ENCODE results near the gene TGFBR2.

TGFBR2 gene

GRCh38 chr3:30670292-30670691 is 63.9 kb downstream of the TGFBR2 start:
- H3K4me1 Mint-ChIP-seq (ENCODE audit: low read depth): peaks cover 95% of the 10 kb centered on the region
- peak overlapping the region; percentile 74 for H3K27ac Mint-ChIP-seq
- no peaks in the 10 kb centered on the region for H3K27me3 Mint-ChIP-seq
- no peak overlapping the region for H3K4me3 Mint-ChIP-seq
- no peak for DNase-seq
- no peaks in the 10 kb centered on the region for H3K9me3 Mint-ChIP-seq
- peaks cover 94% of the 10 kb centered on the region for H3K36me3 Mint-ChIP-seq (ENCODE audit: low read depth)

- peak overlapping the region; percentile 35 for H3K4me3 Mint-ChIP-seq
Observed at GRCh38 chr3:30671527-30672286, 65.3 kb downstream of the TGFBR2 start.

GRCh38 chr3:30672287-30672735 is 65.9 kb downstream of the TGFBR2 start:
- peaks cover 97% of the 10 kb centered on the region for H3K4me1 Mint-ChIP-seq (ENCODE audit: low read depth)
- no peaks in the 10 kb centered on the region for H3K9me3 Mint-ChIP-seq
- peak overlapping the region; percentile 74 for H3K27ac Mint-ChIP-seq
- peak overlapping the region; percentile 35 for H3K4me3 Mint-ChIP-seq
- peaks cover 100% of the 10 kb centered on the region for H3K36me3 Mint-ChIP-seq (ENCODE audit: low read depth)
- no peak for DNase-seq
- no peaks in the 10 kb centered on the region for H3K27me3 Mint-ChIP-seq

More at GRCh38 chr3:30671527-30672286, 65.3 kb downstream of the TGFBR2 start:
- Mint-ChIP-seq H3K36me3 (ENCODE audit: low read depth) (peaks cover 98% of the 10 kb centered on the region), H3K9me3 (no peaks in the 10 kb centered on the region), H3K4me1 (ENCODE audit: low read depth) (peaks cover 96% of the 10 kb centered on the region), H3K27ac (peak overlapping the region; percentile 74), H3K27me3 (no peaks in the 10 kb centered on the region)
- no peak for DNase-seq

- Mint-ChIP-seq H3K4me3 (peak overlapping the region; percentile 35), H3K36me3 (ENCODE audit: low read depth) (peaks cover 100% of the 10 kb centered on the region), H3K27me3 (no peaks in the 10 kb centered on the region), H3K9me3 (no peaks in the 10 kb centered on the region), H3K27ac (peak overlapping the region; percentile 74), H3K4me1 (ENCODE audit: low read depth) (peaks cover 98% of the 10 kb centered on the region)
- no peak for DNase-seq
Observed at GRCh38 chr3:30672959-30673358, 66.6 kb downstream of the TGFBR2 start.

GRCh38 chr3:30673425-30674341 is 67.3 kb downstream of the TGFBR2 start:
- DNase-seq: no peak
- peak overlapping the region; percentile 80 for H3K27ac Mint-ChIP-seq
- H3K4me3 Mint-ChIP-seq: peak overlapping the region; percentile 43
- H3K4me1 Mint-ChIP-seq (ENCODE audit: low read depth): peaks cover 95% of the 10 kb centered on the region
- H3K36me3 Mint-ChIP-seq (ENCODE audit: low read depth): peaks cover 100% of the 10 kb centered on the region
- H3K9me3 Mint-ChIP-seq: no peaks in the 10 kb centered on the region
- H3K27me3 Mint-ChIP-seq: no peaks in the 10 kb centered on the region

GRCh38 chr3:30675006-30675405 is 68.6 kb downstream of the TGFBR2 start:
- H3K36me3 Mint-ChIP-seq (ENCODE audit: low read depth): peaks cover 98% of the 10 kb centered on the region
- no peaks in the 10 kb centered on the region for H3K27me3 Mint-ChIP-seq
- peak overlapping the region; percentile 86 for H3K27ac Mint-ChIP-seq
- H3K4me1 Mint-ChIP-seq (ENCODE audit: low read depth): peaks cover 95% of the 10 kb centered on the region
- DNase-seq: no peak
- no peaks in the 10 kb centered on the region for H3K9me3 Mint-ChIP-seq
- H3K4me3 Mint-ChIP-seq: peak overlapping the region; percentile 20

GRCh38 chr3:30675774-30676173 is 69.4 kb downstream of the TGFBR2 start:
- no peaks in the 10 kb centered on the region for H3K27me3 Mint-ChIP-seq

GRCh38 chr3:30676424-30677346 is 70.3 kb downstream of the TGFBR2 start:
- peak overlapping the region; percentile 86 for H3K27ac Mint-ChIP-seq
- H3K27me3 Mint-ChIP-seq: no peaks in the 10 kb centered on the region
- no peak overlapping the region for H3K4me3 Mint-ChIP-seq

More at GRCh38 chr3:30675774-30676173, 69.4 kb downstream of the TGFBR2 start:
- peaks cover 94% of the 10 kb centered on the region for H3K4me1 Mint-ChIP-seq (ENCODE audit: low read depth)
- H3K4me3 Mint-ChIP-seq: no peak overlapping the region
- H3K9me3 Mint-ChIP-seq: no peaks in the 10 kb centered on the region
- H3K27ac Mint-ChIP-seq: peak overlapping the region; percentile 86
- peaks cover 98% of the 10 kb centered on the region for H3K36me3 Mint-ChIP-seq (ENCODE audit: low read depth)
- DNase-seq: no peak

GRCh38 chr3:30677347-30677685 is 70.9 kb downstream of the TGFBR2 start:
- H3K27me3 Mint-ChIP-seq: no peaks in the 10 kb centered on the region
- DNase-seq: no peak
- no peak overlapping the region for H3K4me3 Mint-ChIP-seq
- H3K4me1 Mint-ChIP-seq (ENCODE audit: low read depth): peaks cover 94% of the 10 kb centered on the region
- no peaks in the 10 kb centered on the region for H3K9me3 Mint-ChIP-seq
- H3K27ac Mint-ChIP-seq: peak overlapping the region; percentile 86
- H3K36me3 Mint-ChIP-seq (ENCODE audit: low read depth): peaks cover 98% of the 10 kb centered on the region

More at GRCh38 chr3:30676424-30677346, 70.3 kb downstream of the TGFBR2 start:
- H3K9me3 Mint-ChIP-seq: no peaks in the 10 kb centered on the region
- no peak for DNase-seq
- H3K4me1 Mint-ChIP-seq (ENCODE audit: low read depth): peaks cover 94% of the 10 kb centered on the region
- peaks cover 98% of the 10 kb centered on the region for H3K36me3 Mint-ChIP-seq (ENCODE audit: low read depth)

- H3K27ac Mint-ChIP-seq: peak overlapping the region; percentile 86
- DNase-seq: no peak
Observed at GRCh38 chr3:30679045-30679444, 72.6 kb downstream of the TGFBR2 start.

GRCh38 chr3:30680789-30681648 is 74.6 kb downstream of the TGFBR2 start:
- Mint-ChIP-seq H3K9me3 (no peaks in the 10 kb centered on the region), H3K4me3 (peak overlapping the region; percentile 5), H3K36me3 (ENCODE audit: low read depth) (peaks cover 98% of the 10 kb centered on the region), H3K27me3 (no peaks in the 10 kb centered on the region), H3K27ac (peak overlapping the region; percentile 89), H3K4me1 (ENCODE audit: low read depth) (peaks cover 95% of the 10 kb centered on the region)
- DNase-seq: no peak

More at GRCh38 chr3:30679045-30679444, 72.6 kb downstream of the TGFBR2 start:
- peaks cover 95% of the 10 kb centered on the region for H3K4me1 Mint-ChIP-seq (ENCODE audit: low read depth)
- H3K4me3 Mint-ChIP-seq: no peak overlapping the region
- H3K27me3 Mint-ChIP-seq: no peaks in the 10 kb centered on the region
- H3K9me3 Mint-ChIP-seq: no peaks in the 10 kb centered on the region
- peaks cover 98% of the 10 kb centered on the region for H3K36me3 Mint-ChIP-seq (ENCODE audit: low read depth)

GRCh38 chr3:30681649-30682211 is 75.3 kb downstream of the TGFBR2 start:
- Mint-ChIP-seq H3K4me3 (peak overlapping the region; percentile 10), H3K4me1 (ENCODE audit: low read depth) (peaks cover 95% of the 10 kb centered on the region), H3K36me3 (ENCODE audit: low read depth) (peaks cover 98% of the 10 kb centered on the region), H3K9me3 (no peaks in the 10 kb centered on the region), H3K27ac (peak overlapping the region; percentile 89), H3K27me3 (no peaks in the 10 kb centered on the region)
- no peak for DNase-seq

All from activated T-cell treated with anti-CD3 and anti-CD28 coated beads, Interleukin-2, amount 50 U/mL, for 24 hours (primary cell).